WTC11 (cell line): ENCODE data around the gene SPINDOC. TPM values are rescaled to one million over a fixed set of nuclear protein-coding genes. Genes with fewer than 3 reads are reported as not detected.

Source experiments
- ATAC-seq: fragments of 200-7000 bp; cut with Tn5 transposase; 2 replicates; pipeline ENCODE4 v1.10.0; 2021; ENCODE audit warnings: mild to moderate bottlenecking, moderate library complexity
- CTCF ChIA-PET: fragments of 300-600 bp; sonication (Branson Sonifier 250); formaldehyde crosslinking; loops from one replicate; lab custom pipeline; 2021; ENCODE audit warnings: antibody characterized with exemption; lab: Charles Lee
- POLR2A ChIA-PET: fragments of 350-600 bp; sonication (Branson Sonifier 250); formaldehyde crosslinking; loops from one replicate; lab custom pipeline; 2021; ENCODE audit warnings: antibody characterized with exemption; lab: Charles Lee
- DNase-seq: peaks from one replicate; pipeline ENCODE4 v3.0.0; 2021; ENCODE audit warnings: low spot score
- H3K27ac Mint-ChIP-seq: 2 replicates; pipeline ENCODE4 v1.8.0; 2021; ENCODE audit warnings: mixed read lengths
- H3K27me3 Mint-ChIP-seq: 2 replicates; pipeline ENCODE4 v1.8.0; 2021; ENCODE audit warnings: low read depth, mild to moderate bottlenecking, moderate library complexity, mixed read lengths
- H3K36me3 Mint-ChIP-seq: 2 replicates; pipeline ENCODE4 v1.8.0; 2021; ENCODE audit warnings: mixed read lengths
- H3K4me1 Mint-ChIP-seq: 2 replicates; pipeline ENCODE4 v1.8.0; 2022; ENCODE audit warnings: mixed read lengths
- H3K4me3 Mint-ChIP-seq: 2 replicates; pipeline ENCODE4 v1.8.0; 2021; ENCODE audit warnings: mild to moderate bottlenecking, moderate library complexity, mixed read lengths
- H3K9me3 Mint-ChIP-seq: 2 replicates; pipeline ENCODE4 v1.8.0; 2021; ENCODE audit warnings: mixed read lengths
- ESRRA ChIP-seq: sonication (generic); formaldehyde crosslinking; IDR thresholded peaks from 2 replicates; pipeline ENCODE4 v1.8.1; 2022; ENCODE audit warnings: mild to moderate bottlenecking, missing genetic modification reagents, borderline replicate concordance
- FOXK1 ChIP-seq: sonication (generic); formaldehyde crosslinking; IDR thresholded peaks from 2 replicates; pipeline ENCODE4 v1.8.0; 2022; ENCODE audit warnings: mild to moderate bottlenecking, moderate library complexity, missing genetic modification reagents
- FOXP1 ChIP-seq: sonication (generic); formaldehyde crosslinking; IDR thresholded peaks from 2 replicates; pipeline ENCODE4 v1.8.0; 2022; ENCODE audit warnings: missing genetic modification reagents, mild to moderate bottlenecking, moderate library complexity, borderline replicate concordance
- FOXP4 ChIP-seq: sonication (generic); formaldehyde crosslinking; IDR thresholded peaks from 2 replicates; pipeline ENCODE4 v1.8.0; 2022; ENCODE audit warnings: mild to moderate bottlenecking, missing genetic modification reagents
- JAZF1 ChIP-seq: fragments of 250-450 bp; sonication (Bioruptor Pico); IDR thresholded peaks from 2 replicates; pipeline ENCODE4 v1.9.0; 2021; ENCODE audit warnings: moderate library complexity, mild to moderate bottlenecking, inconsistent platforms
- MAX ChIP-seq: sonication (generic); formaldehyde crosslinking; IDR thresholded peaks from 2 replicates; pipeline ENCODE4 v1.8.0; 2022; ENCODE audit warnings: mild to moderate bottlenecking, missing genetic modification reagents
- MLX ChIP-seq: sonication (generic); formaldehyde crosslinking; IDR thresholded peaks from 2 replicates; pipeline ENCODE4 v1.8.1; 2023; ENCODE audit warnings: mild to moderate bottlenecking, missing genetic modification reagents, moderate library complexity
- MXD4 ChIP-seq: fragments of 250-450 bp; sonication (Bioruptor Pico); IDR thresholded peaks from 2 replicates; pipeline ENCODE4 v1.8.0; 2021; ENCODE audit warnings: mild to moderate bottlenecking, moderate library complexity, borderline replicate concordance
- NFATC4 ChIP-seq: fragments of 250-450 bp; sonication (Bioruptor Pico); IDR thresholded peaks from 2 replicates; pipeline ENCODE4 v1.9.0; 2021; ENCODE audit warnings: mild to moderate bottlenecking
- NFE2L1 ChIP-seq: sonication (generic); formaldehyde crosslinking; IDR thresholded peaks from 2 replicates; pipeline ENCODE4 v1.8.1; 2023; ENCODE audit warnings: missing genetic modification reagents
- NR1H2 ChIP-seq: sonication (generic); formaldehyde crosslinking; IDR thresholded peaks from 2 replicates; pipeline ENCODE4 v1.9.0; 2021; ENCODE audit warnings: mild to moderate bottlenecking, moderate library complexity, missing genetic modification reagents
- NR2C2 ChIP-seq: sonication (generic); formaldehyde crosslinking; IDR thresholded peaks from 2 replicates; pipeline ENCODE4 v1.8.0; 2022; ENCODE audit warnings: mild to moderate bottlenecking, missing genetic modification reagents
- PREB ChIP-seq: sonication (generic); formaldehyde crosslinking; IDR thresholded peaks from 2 replicates; pipeline ENCODE4 v1.8.1; 2022; ENCODE audit warnings: mild to moderate bottlenecking, missing genetic modification reagents, moderate library complexity, borderline replicate concordance
- SMAD3 ChIP-seq: sonication (generic); formaldehyde crosslinking; IDR thresholded peaks from 2 replicates; pipeline ENCODE4 v1.8.0; 2022; ENCODE audit warnings: missing genetic modification reagents, mild to moderate bottlenecking, borderline replicate concordance
- SMAD4 ChIP-seq: sonication (generic); formaldehyde crosslinking; IDR thresholded peaks from 2 replicates; pipeline ENCODE4 v1.8.0; 2022; ENCODE audit warnings: mild to moderate bottlenecking, missing genetic modification reagents
- TEAD1 ChIP-seq: sonication (generic); formaldehyde crosslinking; IDR thresholded peaks from 2 replicates; pipeline ENCODE4 v1.8.0; 2022; ENCODE audit warnings: mild to moderate bottlenecking, missing genetic modification reagents
- USF2 ChIP-seq: sonication (generic); formaldehyde crosslinking; IDR thresholded peaks from 2 replicates; pipeline ENCODE4 v1.8.1; 2023; ENCODE audit warnings: mild to moderate bottlenecking, missing genetic modification reagents, moderate library complexity
- ZNF219 ChIP-seq: sonication (generic); formaldehyde crosslinking; IDR thresholded peaks from 2 replicates; pipeline ENCODE4 v1.8.0; 2023; ENCODE audit warnings: missing genetic modification reagents, mild to moderate bottlenecking, borderline replicate concordance
- ZNF317 ChIP-seq: sonication (generic); formaldehyde crosslinking; IDR thresholded peaks from 2 replicates; pipeline ENCODE4 v1.8.1; 2023; ENCODE audit warnings: low read depth, mild to moderate bottlenecking, moderate library complexity, missing genetic modification reagents, borderline replicate concordance
- ZNF396 ChIP-seq: fragments of 250-450 bp; sonication (Bioruptor Pico); IDR thresholded peaks from 2 replicates; pipeline ENCODE4 v1.8.0; 2021; ENCODE audit warnings: mild to moderate bottlenecking, moderate library complexity, borderline replicate concordance
- ZNF416 ChIP-seq: fragments of 250-450 bp; sonication (Bioruptor Pico); IDR thresholded peaks from 2 replicates; pipeline ENCODE4 v1.9.0; 2021; ENCODE audit warnings: mild to moderate bottlenecking, inconsistent platforms
- ZNF425 ChIP-seq: fragments of 250-450 bp; sonication (Bioruptor Pico); conservative IDR thresholded peaks from 2 replicates; pipeline ENCODE4 v1.9.0; 2021; ENCODE audit warnings: mild to moderate bottlenecking
- ZNF532 ChIP-seq: fragments of 250-450 bp; sonication (Bioruptor Pico); IDR thresholded peaks from 2 replicates; pipeline ENCODE4 v1.9.0; 2021; ENCODE audit warnings: mild to moderate bottlenecking, borderline replicate concordance
- total RNA-seq: library from RNA; stranded (reverse); gene quantifications from 3 replicates; pipeline ENCODE4 v1.2.3, GENCODE V29; 2021

The SPINDOC gene
- total RNA-seq, 1 experiment from 2014 or later, result 93.8 TPM

GRCh38 chr11:63800921-63801320 lies 12.3 kb upstream of the SPINDOC start (continued):
- no peak for TF ChIP-seq ZNF532
- no peak for TF ChIP-seq MXD4
- TF ChIP-seq TEAD1 (CRISPR knock-in tag), result no peak

GRCh38 chr11:63802637-63803414 lies 10.4 kb upstream of the SPINDOC start:
- ChIA-PET CTCF (interaction anchor here (0.7 to 1.4 kb wide), 3 partner anchors 27 to 34 kb away, joined by 3 to 4 read pairs (median 3); partner anchors contain the start of gene ZFTA), POLR2A (interaction anchor here (0.6 kb wide), 3 partner anchors 25 to 493 kb away, joined by 3 to 4 read pairs (median 3); no protein-coding TSS in a partner anchor)
- peaks cover 23% of the 10 kb centered on the region for H3K27me3 Mint-ChIP-seq
- H3K9me3 Mint-ChIP-seq, result no peaks in the 10 kb centered on the region
- H3K27ac Mint-ChIP-seq, result no peak overlapping the region
- no peaks in the 10 kb centered on the region for H3K36me3 Mint-ChIP-seq
- ATAC-seq (peak; percentile 43), DNase-seq (no peak)
- 0 out of 2 replicates have a peak, but pooled peaks cover 3% of the 10 kb centered on the region for H3K4me1 Mint-ChIP-seq
- H3K4me3 Mint-ChIP-seq, result no peak overlapping the region
- TF ChIP-seq SMAD3 (CRISPR knock-in tag) (no peak), NFE2L1 (no peak), ZNF317 (CRISPR knock-in tag) (no peak), MAX (no peak), FOXP4 (no peak), NR1H2 (CRISPR knock-in tag) (no peak), ZNF219 (CRISPR knock-in tag) (no peak), NFATC4 (CRISPR knock-in tag) (no peak), ZNF396 (no peak), MLX (CRISPR knock-in tag) (no peak), FOXK1 (CRISPR knock-in tag) (no peak), JAZF1 (CRISPR knock-in tag) (no peak), ZNF425 (CRISPR knock-in tag) (no peak), SMAD4 (CRISPR knock-in tag) (no peak), NR2C2 (CRISPR knock-in tag) (no peak), ESRRA (CRISPR knock-in tag) (no peak), FOXP1 (CRISPR knock-in tag) (no peak), PREB (no peak), ZNF416 (CRISPR knock-in tag) (no peak), USF2 (CRISPR knock-in tag) (peak; percentile 75)
